Astrocyte (in vitro differentiated cells and primary cell): ENCODE results near the gene EGFL7. TPM values are rescaled to one million over a fixed set of nuclear protein-coding genes. Genes with fewer than 3 reads are reported as not detected.

ENCODE experiments used
- DNase-seq: peaks from one replicate; pipeline ENCODE4 v3.0.0-alpha.2; 2010; ENCODE audit warnings: low read depth
- FAIRE-seq: peaks from 2 replicates; lab custom pipeline; 2011; peaks lifted over from hg19 to GRCh38; lab: Jason Lieb, UNC
- H2AFZ ChIP-seq: 2 replicates; pipeline ENCODE4 v1.6.0; 2012; ENCODE audit warnings: low read depth, low read length, inconsistent platforms
- H3K27ac ChIP-seq: 2 replicates; pipeline ENCODE4 v1.5.1; 2011; ENCODE audit warnings: low read depth, low read length, inconsistent platforms
- H3K27me3 ChIP-seq: 2 replicates; pipeline ENCODE4 v1.6.0; 2011; ENCODE audit warnings: low read length, inconsistent platforms; ENCODE audit not compliant: insufficient read depth
- H3K36me3 ChIP-seq: 2 replicates; pipeline ENCODE4 v1.5.1; 2011; ENCODE audit warnings: low read length, inconsistent platforms; ENCODE audit not compliant: insufficient read depth
- H3K4me1 ChIP-seq: 2 replicates; pipeline ENCODE4 v1.5.1; 2011; ENCODE audit warnings: low read length, inconsistent platforms; ENCODE audit not compliant: insufficient read depth
- H3K4me2 ChIP-seq: 2 replicates; pipeline ENCODE4 v1.6.0; 2012; ENCODE audit warnings: low read length, inconsistent platforms
- H3K4me3 ChIP-seq: 2 replicates; pipeline ENCODE4 v1.5.1; 2011; ENCODE audit warnings: low read depth, mild to moderate bottlenecking, low read length, inconsistent platforms; ENCODE audit not compliant: insufficient read depth
- H3K79me2 ChIP-seq: 2 replicates; pipeline ENCODE4 v1.6.0; 2012; ENCODE audit warnings: mild to moderate bottlenecking, low read length, inconsistent platforms; ENCODE audit not compliant: insufficient read depth
- H3K9ac ChIP-seq: 2 replicates; pipeline ENCODE4 v1.6.0; 2012; ENCODE audit warnings: mild to moderate bottlenecking, low read length, inconsistent platforms
- H3K9me3 ChIP-seq: 2 replicates; pipeline ENCODE4 v1.5.1; 2012; ENCODE audit warnings: low read depth, mild to moderate bottlenecking, low read length, inconsistent platforms; ENCODE audit not compliant: insufficient read depth
- H4K20me1 ChIP-seq: 2 replicates; pipeline ENCODE4 v1.6.0; 2012; ENCODE audit warnings: low read length, inconsistent platforms; ENCODE audit not compliant: insufficient read depth
- H3K27ac Mint-ChIP-seq: one replicate; pipeline ENCODE4 v1.8.0; 2021; ENCODE audit warnings: mild to moderate bottlenecking, mixed read lengths; ENCODE audit not compliant: unreplicated experiment
- H3K27me3 Mint-ChIP-seq: one replicate; pipeline ENCODE4 v1.8.0; 2021; ENCODE audit warnings: low read depth, mixed read lengths; ENCODE audit not compliant: unreplicated experiment
- H3K36me3 Mint-ChIP-seq: one replicate; pipeline ENCODE4 v1.8.0; 2021; ENCODE audit warnings: low read depth, mixed read lengths; ENCODE audit not compliant: unreplicated experiment
- H3K4me1 Mint-ChIP-seq: one replicate; pipeline ENCODE4 v1.8.0; 2021; ENCODE audit warnings: low read depth, mixed read lengths; ENCODE audit not compliant: unreplicated experiment
- H3K4me3 Mint-ChIP-seq: one replicate; pipeline ENCODE4 v1.8.0; 2021; ENCODE audit warnings: mild to moderate bottlenecking, moderate library complexity, mixed read lengths; ENCODE audit not compliant: unreplicated experiment
- H3K9me3 Mint-ChIP-seq: one replicate; pipeline ENCODE4 v1.8.0; 2021; ENCODE audit warnings: mild to moderate bottlenecking, mixed read lengths; ENCODE audit not compliant: unreplicated experiment
- CTCF ChIP-seq: IDR thresholded peaks from 2 replicates; pipeline ENCODE4 v1.5.1; 2011; ENCODE audit warnings: low read depth, mild to moderate bottlenecking, inconsistent platforms, low read length, moderate library complexity; ENCODE audit not compliant: insufficient read depth
- EZH2 ChIP-seq: IDR thresholded peaks from 2 replicates; pipeline ENCODE4 v1.6.1; 2012; ENCODE audit warnings: mild to moderate bottlenecking, low read length, inconsistent platforms; ENCODE audit not compliant: insufficient read depth
- total RNA-seq: library from RNA; stranded (reverse); gene quantifications from 2 replicates; pipeline ENCODE4 v1.2.1, GENCODE V29; 2021

The EGFL7 gene
- total RNA-seq, 1 donor from 2014 or later = 12.3 TPM

GRCh38 chr9:136642439-136642921, 20.2 kb upstream of the EGFL7 start:
- Histone ChIP-seq H3K4me1 (peaks cover 8% of the 10 kb centered on the region), H3K27ac (no peak overlapping the region), H3K4me2 (no peak overlapping the region), H3K4me3 (no peak overlapping the region), H3K9me3 (no peaks in the 10 kb centered on the region), H3K36me3 (no peaks in the 10 kb centered on the region), H3K9ac (no peak overlapping the region), H3K27me3 (peaks cover 4% of the 10 kb centered on the region), H2AFZ (no peak overlapping the region), H4K20me1 (no peaks in the 10 kb centered on the region), H3K79me2 (no peaks in the 10 kb centered on the region)
- Mint-ChIP-seq H3K27me3 (peaks cover 19% of the 10 kb centered on the region), H3K9me3 (peaks cover 3% of the 10 kb centered on the region), H3K4me1 (no peaks in the 10 kb centered on the region), H3K27ac (no peak overlapping the region), H3K36me3 (no peaks in the 10 kb centered on the region), H3K4me3 (no peak overlapping the region)
- TF ChIP-seq EZH2 (no peak), CTCF (no peak)
- FAIRE-seq (no peak), DNase-seq (no peak)

GRCh38 chr9:136643596-136644342, 18.9 kb upstream of the EGFL7 start:
- no peak overlapping the region for H2AFZ ChIP-seq
- no peak overlapping the region for H3K27ac Mint-ChIP-seq
- H3K9me3 Mint-ChIP-seq = peaks cover 3% of the 10 kb centered on the region
- H3K27me3 ChIP-seq = peaks cover 4% of the 10 kb centered on the region
- H3K9me3 ChIP-seq = no peaks in the 10 kb centered on the region
- FAIRE-seq = no peak
- H4K20me1 ChIP-seq = no peaks in the 10 kb centered on the region
- no peaks in the 10 kb centered on the region for H3K36me3 Mint-ChIP-seq
- H3K4me2 ChIP-seq = peak overlapping the region; percentile 65
- no peak overlapping the region for H3K9ac ChIP-seq
- H3K4me3 Mint-ChIP-seq = no peak overlapping the region
- H3K4me1 ChIP-seq = peaks cover 8% of the 10 kb centered on the region
- H3K4me1 Mint-ChIP-seq = no peaks in the 10 kb centered on the region
- H3K36me3 ChIP-seq = no peaks in the 10 kb centered on the region
- no peak for DNase-seq
- no peak overlapping the region for H3K4me3 ChIP-seq
- H3K79me2 ChIP-seq = no peaks in the 10 kb centered on the region
- peaks cover 17% of the 10 kb centered on the region for H3K27me3 Mint-ChIP-seq
- no peak for TF ChIP-seq CTCF
- TF ChIP-seq EZH2 = no peak
- H3K27ac ChIP-seq = no peak overlapping the region

- H3K27me3 ChIP-seq = peaks cover 4% of the 10 kb centered on the region
- H3K79me2 ChIP-seq = no peaks in the 10 kb centered on the region
- peaks cover 8% of the 10 kb centered on the region for H3K4me1 ChIP-seq
- H3K9me3 Mint-ChIP-seq = peaks cover 3% of the 10 kb centered on the region
- FAIRE-seq (no peak), DNase-seq (peak; percentile 32)
- no peak overlapping the region for H3K4me3 Mint-ChIP-seq
- H3K4me3 ChIP-seq = no peak overlapping the region
- no peaks in the 10 kb centered on the region for H3K36me3 ChIP-seq
- no peaks in the 10 kb centered on the region for H3K4me1 Mint-ChIP-seq
- H3K9me3 ChIP-seq = no peaks in the 10 kb centered on the region
- TF ChIP-seq CTCF (no peak), EZH2 (no peak)
- H2AFZ ChIP-seq = no peak overlapping the region
- H3K9ac ChIP-seq = no peak overlapping the region
- H4K20me1 ChIP-seq = no peaks in the 10 kb centered on the region
- H3K27ac Mint-ChIP-seq = no peak overlapping the region
- no peak overlapping the region for H3K27ac ChIP-seq
- peaks cover 17% of the 10 kb centered on the region for H3K27me3 Mint-ChIP-seq
- peak overlapping the region; percentile 65 for H3K4me2 ChIP-seq
- H3K36me3 Mint-ChIP-seq = no peaks in the 10 kb centered on the region
Observed at GRCh38 chr9:136644343-136644592, 18.4 kb upstream of the EGFL7 start.
